Chondrocyte (in vitro differentiated cells): ENCODE measurements around the gene TMEM115. TPM values are rescaled to one million over a fixed set of nuclear protein-coding genes. Genes with fewer than 3 reads are reported as not detected.

Source experiments
- DNase-seq: peaks from one replicate; pipeline ENCODE4 v3.0.0; 2021; ENCODE audit warnings: mixed read lengths, low spot score
- H3K27ac Mint-ChIP-seq: one replicate; pipeline ENCODE4 v1.8.0; 2021; ENCODE audit warnings: mild to moderate bottlenecking, moderate library complexity, mixed read lengths; ENCODE audit not compliant: unreplicated experiment
- H3K27me3 Mint-ChIP-seq: 2 replicates; pipeline ENCODE4 v1.8.0; 2021; ENCODE audit warnings: low read depth, mixed read lengths
- H3K36me3 Mint-ChIP-seq: 2 replicates; pipeline ENCODE4 v1.8.0; 2021; ENCODE audit warnings: low read depth, mixed read lengths
- H3K4me1 Mint-ChIP-seq: 2 replicates; pipeline ENCODE4 v1.8.0; 2021; ENCODE audit warnings: low read depth, mild to moderate bottlenecking, mixed read lengths
- H3K4me3 Mint-ChIP-seq: one replicate; pipeline ENCODE4 v1.8.0; 2021; ENCODE audit warnings: mild to moderate bottlenecking, moderate library complexity, mixed read lengths; ENCODE audit not compliant: unreplicated experiment
- H3K9me3 Mint-ChIP-seq: 2 replicates; pipeline ENCODE4 v1.8.0; 2021; ENCODE audit warnings: low read depth, mixed read lengths
- total RNA-seq: library from RNA; stranded (reverse); gene quantifications from 3 replicates; pipeline ENCODE4 v1.2.1, GENCODE V29; 2021
- TF ChIP-seq, protein P1 (sequence below): fragments of 200-600 bp; sonication (generic); IDR thresholded peaks from 2 replicates; pipeline ENCODE4 v1.5.0; 2021; ENCODE audit warnings: antibody characterized with exemption, mild to moderate bottlenecking, moderate library complexity

TMEM115 gene
- total RNA-seq, 1 donor from 2014 or later, result 50.4 TPM

DNA sequence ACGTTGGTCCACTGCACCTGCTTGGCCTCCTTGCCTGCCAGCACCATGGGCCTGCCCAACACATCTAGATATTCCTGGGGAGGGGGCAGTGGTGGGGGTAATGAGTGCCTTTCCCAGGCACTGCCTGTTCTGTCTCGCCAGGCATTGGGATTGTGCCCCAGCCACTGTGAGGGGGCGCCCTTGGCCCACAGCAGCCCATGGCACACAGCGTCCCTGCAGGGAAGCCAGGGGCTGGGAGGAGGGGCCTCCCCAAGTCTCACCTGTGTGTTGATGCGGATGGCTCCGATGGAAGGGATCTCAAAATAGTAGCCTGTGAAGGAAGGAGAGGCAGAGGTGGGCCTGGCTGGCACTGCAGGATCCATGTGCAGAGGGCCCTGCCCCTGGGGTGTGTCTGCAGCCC lies 18.7 kb upstream of the TMEM115 start:
- DNase-seq, result no peak
- no peaks in the 10 kb centered on the region for H3K36me3 Mint-ChIP-seq
- H3K27me3 Mint-ChIP-seq, result peaks cover 6% of the 10 kb centered on the region
- TF ChIP-seq, protein P1, sequence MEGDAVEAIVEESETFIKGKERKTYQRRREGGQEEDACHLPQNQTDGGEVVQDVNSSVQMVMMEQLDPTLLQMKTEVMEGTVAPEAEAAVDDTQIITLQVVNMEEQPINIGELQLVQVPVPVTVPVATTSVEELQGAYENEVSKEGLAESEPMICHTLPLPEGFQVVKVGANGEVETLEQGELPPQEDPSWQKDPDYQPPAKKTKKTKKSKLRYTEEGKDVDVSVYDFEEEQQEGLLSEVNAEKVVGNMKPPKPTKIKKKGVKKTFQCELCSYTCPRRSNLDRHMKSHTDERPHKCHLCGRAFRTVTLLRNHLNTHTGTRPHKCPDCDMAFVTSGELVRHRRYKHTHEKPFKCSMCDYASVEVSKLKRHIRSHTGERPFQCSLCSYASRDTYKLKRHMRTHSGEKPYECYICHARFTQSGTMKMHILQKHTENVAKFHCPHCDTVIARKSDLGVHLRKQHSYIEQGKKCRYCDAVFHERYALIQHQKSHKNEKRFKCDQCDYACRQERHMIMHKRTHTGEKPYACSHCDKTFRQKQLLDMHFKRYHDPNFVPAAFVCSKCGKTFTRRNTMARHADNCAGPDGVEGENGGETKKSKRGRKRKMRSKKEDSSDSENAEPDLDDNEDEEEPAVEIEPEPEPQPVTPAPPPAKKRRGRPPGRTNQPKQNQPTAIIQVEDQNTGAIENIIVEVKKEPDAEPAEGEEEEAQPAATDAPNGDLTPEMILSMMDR, result no peak
- H3K4me1 Mint-ChIP-seq, result peaks cover 9% of the 10 kb centered on the region
- no peak overlapping the region for H3K4me3 Mint-ChIP-seq
- H3K9me3 Mint-ChIP-seq, result no peaks in the 10 kb centered on the region
- no peak overlapping the region for H3K27ac Mint-ChIP-seq

- Mint-ChIP-seq H3K4me1 (no peaks in the 10 kb centered on the region), H3K27ac (no peak overlapping the region), H3K4me3 (no peak overlapping the region), H3K27me3 (peaks cover 11% of the 10 kb centered on the region), H3K9me3 (no peaks in the 10 kb centered on the region), H3K36me3 (no peaks in the 10 kb centered on the region)
- no peak for DNase-seq
- TF ChIP-seq, protein P1, result peak; percentile 29
These were observed 16.1 kb upstream of the TMEM115 start for GRCh38 chr3:50375258-50375931.

- TF ChIP-seq, protein P1, result no peak
- H3K4me3 Mint-ChIP-seq, result no peak overlapping the region
- no peaks in the 10 kb centered on the region for H3K4me1 Mint-ChIP-seq
- no peaks in the 10 kb centered on the region for H3K36me3 Mint-ChIP-seq
- no peaks in the 10 kb centered on the region for H3K9me3 Mint-ChIP-seq
- H3K27ac Mint-ChIP-seq, result no peak overlapping the region
- DNase-seq, result no peak
- H3K27me3 Mint-ChIP-seq, result peaks cover 11% of the 10 kb centered on the region
These were observed 15.3 kb upstream of the TMEM115 start for GRCh38 chr3:50374363-50375257.

GRCh38 chr3:50373146-50374051 lies 14.1 kb upstream of the TMEM115 start:
- Mint-ChIP-seq H3K4me3 (no peak overlapping the region), H3K27ac (no peak overlapping the region), H3K36me3 (no peaks in the 10 kb centered on the region), H3K9me3 (no peaks in the 10 kb centered on the region), H3K27me3 (peaks cover 9% of the 10 kb centered on the region), H3K4me1 (no peaks in the 10 kb centered on the region)
- no peak for DNase-seq
- TF ChIP-seq, protein P1, result no peak

- Mint-ChIP-seq H3K4me1 (no peaks in the 10 kb centered on the region), H3K27ac (no peak overlapping the region)
These were observed 13.0 kb upstream of the TMEM115 start for GRCh38 chr3:50372349-50372748.

More at GRCh38 chr3:50372349-50372748, 13.0 kb upstream of the TMEM115 start:
- no peak overlapping the region for H3K4me3 Mint-ChIP-seq
- DNase-seq, result no peak
- TF ChIP-seq, protein P1, result no peak
- H3K27me3 Mint-ChIP-seq, result peaks cover 9% of the 10 kb centered on the region
- H3K9me3 Mint-ChIP-seq, result no peaks in the 10 kb centered on the region
- H3K36me3 Mint-ChIP-seq, result no peaks in the 10 kb centered on the region
